Heart left ventricle (tissue), 16 donors: Measurements from ENCODE around the gene RIPK4. TPM values are rescaled to one million over a fixed set of nuclear protein-coding genes. Genes with fewer than 3 reads are reported as not detected.
"Not testable (repeated sequence)": the region's sequence is repeated elsewhere in the genome, so short reads cannot be mapped to it uniquely, and the experiment has no call there.

ENCODE experiments used
- ATAC-seq, 4 donors: fragments of 200-7000 bp; cut with Tn5 transposase; one replicate each; pipeline ENCODE4 v1.9.1; 2020 to 2022; ENCODE audit warnings: moderate library complexity in 4 of 4, mild to moderate bottlenecking in 3 of 4, moderate number of reproducible peaks in 1 of 4
- DNase-seq, 5 donors: peaks; one replicate each; pipeline ENCODE4 v3.0.0-alpha.2; 2020
- H3K27ac ChIP-seq, 12 donors: fragments of 200-600 bp; sonication (generic) in 4 of 12; one replicate each; pipeline versions ENCODE4 v1.5.0 to v1.8.0; 2016 to 2022; ENCODE audit warnings: mild to moderate bottlenecking in 2 of 12
- H3K27me3 ChIP-seq, 9 donors: fragments of 200-600 bp; sonication (generic) in 2 of 9; one replicate each; pipeline versions ENCODE4 v1.5.1 to v1.8.0; 2016 to 2022; ENCODE audit warnings: mild to moderate bottlenecking in 3 of 9
- H3K36me3 ChIP-seq, 9 donors: fragments of 200-600 bp; sonication (generic) in 2 of 9; one replicate each; pipeline versions ENCODE4 v1.5.0 to v1.8.0; 2018 to 2022; ENCODE audit warnings: mild to moderate bottlenecking in 2 of 9
- H3K4me1 ChIP-seq, 12 donors: fragments of 200-600 bp; sonication (generic) in 4 of 12; one replicate each; pipeline versions ENCODE4 v1.5.0 to v1.8.0; 2016 to 2022; ENCODE audit warnings: mild to moderate bottlenecking in 3 of 12
- H3K4me3 ChIP-seq, 12 donors: fragments of 200-600 bp; sonication (generic) in 4 of 12; one replicate each; pipeline versions ENCODE4 v1.5.0 to v1.8.0; 2017 to 2022; ENCODE audit warnings: mild to moderate bottlenecking in 9 of 12, moderate library complexity in 4 of 12
- H3K9me3 ChIP-seq, 12 donors: fragments of 200-600 bp; sonication (generic) in 4 of 12; one replicate each; pipeline versions ENCODE4 v1.5.0 to v1.8.0; 2016 to 2022; ENCODE audit warnings: mild to moderate bottlenecking in 1 of 12
- POLR2A ChIP-seq, 2 donors: fragments of 450-650 bp; IDR thresholded peaks; one replicate each; pipeline ENCODE4 v1.6.1; 2017; ENCODE audit warnings: antibody characterized with exemption in 2 of 2, mild to moderate bottlenecking in 2 of 2, moderate library complexity in 2 of 2
- WGBS, 4 donors: extraction: QIAGEN DNeasy Blood & Tissue Kit in 2 of 4; methylation state at CpG; one replicate each; pipeline versions ENCODE4 v1.1.5 to v1.1.7; 2013 to 2018; 5-methylcytosine and 5-hydroxymethylcytosine counted together
- intact Hi-C, 10 donors: fragments of 100-400 bp; cut with DNase I; formaldehyde crosslinking; loops; one replicate each; pipeline versions ENCODE4 v1.11.1 to v1.14.2; 2022
- polyA plus RNA-seq, 2 donors: library from polyadenylated mRNA; stranded (reverse); fragments of 200-250 nt; gene quantifications; one replicate each; pipeline ENCODE4 v1.2.3, GENCODE V29; 2013
- total RNA-seq, 9 donors: library from RNA; depleted of rRNA in 2 of 9; stranded (reverse); fragments of >200 nt in 2 of 9; fragmentation: NEBNext Ultra II Directional in 3 of 9; extraction: Animal tissue kit (Norgen Biotek cat#: 25700) in 3 of 9; gene quantifications; one replicate each; pipeline versions ENCODE4 v1.1.0 to v1.2.4, GENCODE V29; 2016 to 2023
- TF ChIP-seq, protein P1 (sequence below), 12 donors: fragments of 200-600 bp; sonication (generic) in 4 of 12; IDR thresholded peaks; one replicate each; pipeline versions ENCODE4 v1.5.0 to v1.8.0; 2018 to 2022; ENCODE audit warnings: antibody characterized with exemption in 12 of 12, mild to moderate bottlenecking in 5 of 12
- donor health status: ischemic (EF 13 %, LVEDD 7.1; RV severe dilation, severe dysfunction).
- donor health status: healthy with polysubstance abuse.
- donor health status: DM: no; HTN: yes; CAD: no.
- donor health status: DM: no; HTN: no; CAD: no.
- donor health status: ischemic (EF 25% LVEDD 6.9; RV normal size, moderate dysfunction).
- donor health status: ischemic (EF 25% LVEDD 5.7; RV mildly dilated, moderate dysfunction).
- donor health status: healthy.
- donor health status: DM: yes; HTN: yes; CAD: no.
- donor health status: ischemic (EF 35%, LVEDD 5.7; RV mildly dilated, moderate dysfunction).
- donor health status: nonischemic (EF 11% LVEDD 7.7; RV severe dilation, severe dysfunction).
- donor health status: DM: yes; HTN: yes; CAD: no.
- donor health status: PGD.
- donor health status: ischemic (EF 29% LVEDD 5.4; RV normal size, mild dysfunction).
- donor health status: nonischemic (EF 23%, LVEDD 6.1; RV moderate dilation, normal function).

The RIPK4 gene
- total and polyA plus RNA-seq, 11 donors, result 0.04 to 2.0 (median 0.08) TPM; not detected in 2

DNA sequence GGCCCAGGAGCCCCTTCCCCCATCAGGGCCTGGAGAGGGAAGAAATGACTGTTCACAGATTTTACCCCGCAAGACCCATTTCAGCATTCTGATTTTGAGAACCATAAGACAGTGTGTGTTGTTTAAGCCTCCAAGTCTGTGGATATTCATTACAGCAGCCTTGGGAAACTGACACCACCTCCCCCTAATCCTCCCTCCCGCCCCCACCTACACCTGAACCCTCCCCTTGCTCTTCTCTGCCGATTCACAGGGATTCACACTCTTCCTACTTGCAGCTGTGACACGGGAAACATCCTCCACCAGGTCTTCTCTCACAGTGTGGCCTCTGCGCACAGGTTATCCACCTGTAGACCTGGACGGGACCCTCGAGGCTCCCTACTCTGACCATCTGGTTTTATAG, 50.1 kb downstream of the RIPK4 start:
- intact Hi-C loops, result loop anchor here in 1 of 10 donors (10.0 kb wide), 1 partner anchor 62 kb away; no protein-coding TSS in a partner anchor

GRCh38 chr21:41715649-41716281, 51.1 kb downstream of the RIPK4 start:
- DNase-seq (no peak), ATAC-seq (no peak)
- intact Hi-C loops, result loop anchor here in 1 of 10 donors (10.0 kb wide), 1 partner anchor 61 kb away; no protein-coding TSS in a partner anchor
- no peak for TF ChIP-seq POLR2A (IDR thresholded peaks at IDR 0.05)
- TF ChIP-seq, protein P1, sequence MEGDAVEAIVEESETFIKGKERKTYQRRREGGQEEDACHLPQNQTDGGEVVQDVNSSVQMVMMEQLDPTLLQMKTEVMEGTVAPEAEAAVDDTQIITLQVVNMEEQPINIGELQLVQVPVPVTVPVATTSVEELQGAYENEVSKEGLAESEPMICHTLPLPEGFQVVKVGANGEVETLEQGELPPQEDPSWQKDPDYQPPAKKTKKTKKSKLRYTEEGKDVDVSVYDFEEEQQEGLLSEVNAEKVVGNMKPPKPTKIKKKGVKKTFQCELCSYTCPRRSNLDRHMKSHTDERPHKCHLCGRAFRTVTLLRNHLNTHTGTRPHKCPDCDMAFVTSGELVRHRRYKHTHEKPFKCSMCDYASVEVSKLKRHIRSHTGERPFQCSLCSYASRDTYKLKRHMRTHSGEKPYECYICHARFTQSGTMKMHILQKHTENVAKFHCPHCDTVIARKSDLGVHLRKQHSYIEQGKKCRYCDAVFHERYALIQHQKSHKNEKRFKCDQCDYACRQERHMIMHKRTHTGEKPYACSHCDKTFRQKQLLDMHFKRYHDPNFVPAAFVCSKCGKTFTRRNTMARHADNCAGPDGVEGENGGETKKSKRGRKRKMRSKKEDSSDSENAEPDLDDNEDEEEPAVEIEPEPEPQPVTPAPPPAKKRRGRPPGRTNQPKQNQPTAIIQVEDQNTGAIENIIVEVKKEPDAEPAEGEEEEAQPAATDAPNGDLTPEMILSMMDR (IDR thresholded peaks at IDR 0.05), result no peak
- H3K36me3 ChIP-seq, result no peaks in the 10 kb centered on the region
- H3K27me3 ChIP-seq, result peaks cover 4 to 56% (median 30%) of the 10 kb centered on the region in 9 donors
- no peak overlapping the region for H3K27ac ChIP-seq
- H3K4me3 ChIP-seq, result no peak overlapping the region
- 68 to 74% (median 72%) methylated on average over 8 of the region's 8 CpGs for WGBS, 4 donors
- H3K4me1 ChIP-seq, result no peaks in the 10 kb centered on the region
- no peaks in the 10 kb centered on the region for H3K9me3 ChIP-seq

More for the DNA sequence above, 50.1 kb downstream of the RIPK4 start:
- H3K9me3 ChIP-seq, result no peaks in the 10 kb centered on the region
- no peaks in the 10 kb centered on the region for H3K4me1 ChIP-seq
- TF ChIP-seq POLR2A (IDR thresholded peaks at IDR 0.05), result no peak
- TF ChIP-seq, protein P1 (IDR thresholded peaks at IDR 0.05), result no peak
- 75 to 82% (median 79%) methylated on average over 7 of the region's 7 CpGs for WGBS, 4 donors
- peaks cover 4 to 53% (median 27%) of the 10 kb centered on the region in 9 donors for H3K27me3 ChIP-seq
- no peak for DNase-seq
- H3K27ac ChIP-seq, result no peak overlapping the region
- no peak for ATAC-seq
- H3K36me3 ChIP-seq, result no peaks in the 10 kb centered on the region
- no peak overlapping the region for H3K4me3 ChIP-seq

DNA sequence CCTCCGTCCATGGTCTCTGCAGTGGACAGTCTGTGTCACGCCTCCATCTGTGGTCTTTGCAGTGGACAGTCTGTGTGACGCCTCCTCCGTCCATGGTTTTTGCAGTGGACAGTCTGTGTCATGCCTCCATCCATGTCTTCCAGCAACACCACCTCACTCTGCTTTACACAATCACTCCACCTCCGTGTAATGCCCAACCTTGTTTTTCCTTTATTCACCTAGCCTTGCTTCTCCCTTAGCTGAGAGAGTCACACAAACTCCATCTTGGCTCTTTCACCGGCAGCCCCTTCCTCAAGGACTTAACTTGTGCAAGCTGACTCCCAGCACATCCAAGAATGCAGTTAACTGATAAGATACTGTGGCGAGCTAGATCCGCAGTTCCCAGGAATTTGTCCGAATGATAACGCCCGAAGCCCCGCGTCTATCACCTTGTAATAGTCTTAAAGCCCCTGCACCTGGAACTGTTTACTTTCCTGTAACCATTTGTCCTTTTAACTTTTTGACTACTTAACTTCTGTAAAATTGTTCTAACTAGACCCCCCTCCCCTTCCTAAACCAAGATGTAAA, 52.5 kb downstream of the RIPK4 start:
- H3K4me1 ChIP-seq, H3K9me3 ChIP-seq, H3K4me3 ChIP-seq, DNase-seq, H3K27ac ChIP-seq, H3K36me3 ChIP-seq, ATAC-seq: not testable (repeated sequence)
- peaks cover 4 to 60% (median 30%) of the 10 kb centered on the region in 9 donors for H3K27me3 ChIP-seq
- 35 to 40% (median 37%) methylated on average over 13 of the region's 13 CpGs for WGBS, 4 donors
- intact Hi-C loops, result loop anchor here in 1 of 10 donors (10.0 kb wide), 1 partner anchor 60 kb away; no protein-coding TSS in a partner anchor

- Histone ChIP-seq H3K27ac (no peak overlapping the region), H3K4me1 (no peaks in the 10 kb centered on the region), H3K4me3 (no peak overlapping the region), H3K27me3 (peaks cover 4 to 67% (median 30%) of the 10 kb centered on the region in 9 donors), H3K9me3 (no peaks in the 10 kb centered on the region), H3K36me3 (no peaks in the 10 kb centered on the region)
- intact Hi-C loops, result loop anchor here in 1 of 10 donors (10.0 kb wide), 1 partner anchor 59 kb away; no protein-coding TSS in a partner anchor
- TF ChIP-seq, protein P1 (IDR thresholded peaks at IDR 0.05), result no peak
- no peak for TF ChIP-seq POLR2A (IDR thresholded peaks at IDR 0.05)
- DNase-seq, result no peak
- WGBS, 4 donors, result 70 to 87% (median 76%) methylated on average over 11 to 22 of the region's 22 CpGs
- no peak for ATAC-seq
Observed at GRCh38 chr21:41713495-41714281, 53.2 kb downstream of the RIPK4 start.
